ENCODE measurements around the gene PRKCE. TPM values are rescaled to one million over a fixed set of nuclear protein-coding genes. Genes with fewer than 3 reads are reported as not detected.

PRKCE gene
- total RNA-seq, 1 experiment from 2014 or later = 14.8 TPM

GRCh38 chr2:45610281-45611019, 41.0 kb upstream of the PRKCE start (continued):
- TF ChIP-seq EZH2 (IDR thresholded peaks at IDR 0.05) (no peak), POLR2AphosphoS5 (IDR thresholded peaks at IDR 0.05; ENCODE audit: low read depth, low read length) (peak; percentile 40), SP1 (IDR thresholded peaks at IDR 0.05; ENCODE audit: low read depth) (0 out of 2 replicates have a peak, but pooled peaks have one; percentile 13), CEBPB (IDR thresholded peaks at IDR 0.05; ENCODE audit: low read depth) (no peak)

GRCh38 chr2:45611020-45611859, 40.2 kb upstream of the PRKCE start, which contains the start of gene SRBD1:
Gene SRBD1, minus strand, starts transcription at chr2:45611267. Its CDS starts 5,826 bp downstream, at chr2:45605441.
- no peaks in the 10 kb centered on the region for H3K36me3 ChIP-seq (ENCODE audit: control insufficient read depth in 1 of 2, insufficient read depth in 2 of 2, low read length in 2 of 2)
- no peaks in the 10 kb centered on the region for H3K9me2 ChIP-seq (ENCODE audit: insufficient read depth)
- peak within 1 kb of the TSS; percentile 73 for H3K4me2 ChIP-seq (ENCODE audit: low read length)
- no peaks in the 10 kb centered on the region for H3K9me3 ChIP-seq (ENCODE audit: control insufficient read depth in 1 of 2, insufficient read depth in 1 of 2, low read depth in 1 of 2, low read length in 2 of 2)
- intact Hi-C loops (cut with micrococcal nuclease) = no loop called here
- H2AFZ ChIP-seq (ENCODE audit: low read depth, low read length, poor library complexity, severe bottlenecking) = peak within 1 kb of the TSS; percentile 58
- CTCF ChIA-PET = interaction anchor here (1.0 kb wide), 2 partner anchors 26 to 382 kb away, joined by 3 to 5 read pairs; no protein-coding TSS in a partner anchor
- peaks cover 43% of the 10 kb centered on the region for H3K79me2 ChIP-seq (ENCODE audit: insufficient read depth, low read length)
- TSS peak; percentile 78 for BruUV-seq (replicated peaks)
- peaks cover 6 to 33% of the 10 kb centered on the region in 2 experiments for H3K4me1 ChIP-seq (ENCODE audit: control insufficient read depth in 1 of 2, insufficient read depth in 2 of 2, low read length in 2 of 2)
- peak; percentile 95 for ATAC-seq
- H3K4me3 ChIP-seq (replicated peaks in 1 of 2; ENCODE audit: low read depth in 1 of 2, low read length in 2 of 2) = peak within 1 kb of the TSS; percentile 60 to 90
- RAD21 ChIA-PET (ENCODE audit: low non-redundant PET in 1 of 2, low total read pairs in 2 of 2, uncharacterized antibody in 2 of 2, unreplicated experiment in 2 of 2) = no interaction called here
- POLR2A ChIA-PET = interaction anchor here (0.7 to 0.8 kb wide), 3 partner anchors 12 to 958 kb away, joined by 3 read pairs; no protein-coding TSS in a partner anchor
- no peaks in the 10 kb centered on the region for H3K27me3 ChIP-seq (ENCODE audit: insufficient read depth, low read length)
- H4K20me1 ChIP-seq (ENCODE audit: insufficient read depth) = no peaks in the 10 kb centered on the region
- H3K27ac ChIP-seq (ENCODE audit: low read depth, low read length) = peak within 1 kb of the TSS; percentile 80
- peak within 1 kb of the TSS; percentile 79 for H3K9ac ChIP-seq (ENCODE audit: low read length)
- peak; percentile 91 for DNase-seq (ENCODE audit: low read depth, low spot score)
- TF ChIP-seq ZBTB33 (IDR thresholded peaks at IDR 0.05; ENCODE audit: extremely low read depth, insufficient replicate concordance, low read length) (no peak), EGR1 (IDR thresholded peaks at IDR 0.05; ENCODE audit: low read depth) (peak; percentile 32), ELF1 (IDR thresholded peaks at IDR 0.05; ENCODE audit: borderline replicate concordance, low read depth) (peak; percentile 56), RAD21 (IDR thresholded peaks at IDR 0.05; ENCODE audit: low read depth) (no peak), FOSL1 (IDR thresholded peaks at IDR 0.05; ENCODE audit: low read depth) (no peak), POLR2AphosphoS5 (IDR thresholded peaks at IDR 0.05; ENCODE audit: low read depth, low read length) (peak; percentile 91), CBX3 (IDR thresholded peaks at IDR 0.05; ENCODE audit: low read depth) (no peak), SP1 (IDR thresholded peaks at IDR 0.05; ENCODE audit: low read depth) (no peak; the same call in 1 of the 2 replicates), ZNF274 (IDR thresholded peaks at IDR 0.05; ENCODE audit: low read depth, low read length) (no peak), CEBPB (IDR thresholded peaks at IDR 0.05; ENCODE audit: low read depth) (no peak), YY1 (IDR thresholded peaks at IDR 0.05; ENCODE audit: extremely low read depth, insufficient replicate concordance, low read depth, low read length) (peak; percentile 36), ATF3 (IDR thresholded peaks at IDR 0.05) (no peak), TCF7L2 (IDR thresholded peaks at IDR 0.05; ENCODE audit: borderline replicate concordance, extremely low read depth, insufficient read depth, insufficient read length) (no peak), CTCF (IDR thresholded peaks at IDR 0.05 in 2 of 3, conservative IDR thresholded peaks at IDR 0.05 in 1 of 3; ENCODE audit: borderline replicate concordance in 1 of 3, insufficient read depth in 1 of 3, low read depth in 2 of 3, low read length in 2 of 3) (no peak), SIN3A (IDR thresholded peaks at IDR 0.05; ENCODE audit: low read depth) (peak; percentile 45; the same call in 1 of the 2 replicates), MAX (IDR thresholded peaks at IDR 0.05) (peak; percentile 78)
